ENCODE results near the gene IKZF2. TPM values are rescaled to one million over a fixed set of nuclear protein-coding genes. Genes with fewer than 3 reads are reported as not detected.
A peak's percentile ranks its signal among the peaks of the same experiment; 100 is the strongest.

Gene IKZF2
- total RNA-seq, 1 experiment from 2014 or later: 8.8 TPM

DNA sequence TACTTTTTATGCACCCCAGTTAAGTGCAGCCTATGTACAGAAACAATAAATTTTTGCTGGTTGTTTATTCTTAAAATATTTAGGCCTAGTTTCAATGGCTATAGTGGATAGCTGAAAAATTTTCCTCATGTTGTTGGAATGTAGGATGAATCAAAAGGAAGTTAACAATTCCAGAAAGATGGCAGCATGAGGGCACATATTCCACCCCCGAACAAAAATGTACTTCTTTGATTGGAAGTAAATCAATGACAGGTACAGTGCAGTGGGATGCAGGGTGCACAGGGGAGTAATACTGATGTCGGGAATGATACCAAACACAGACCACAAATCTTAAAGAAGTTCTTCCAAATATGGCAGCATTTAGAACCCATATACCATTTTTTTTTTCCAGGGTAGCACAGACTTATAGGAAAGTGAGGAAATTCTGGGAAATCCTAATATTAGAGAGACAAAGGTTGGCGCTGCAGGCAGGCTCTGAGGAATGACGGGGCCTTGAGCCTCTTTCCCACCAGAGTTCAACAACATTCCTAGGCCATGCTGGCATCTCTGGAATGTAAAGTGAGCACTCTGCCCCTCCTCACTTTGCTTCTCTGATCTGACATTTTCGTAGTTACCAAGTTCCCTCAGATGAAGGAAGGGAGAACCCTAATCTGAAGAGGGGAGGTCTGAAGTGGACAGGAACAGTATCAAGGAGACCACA is 36.6 kb upstream of the IKZF2 start:
- no TSS peak for BruUV-seq (replicated peaks)
- H3K4me3 Mint-ChIP-seq (ENCODE audit: unreplicated experiment): no peak overlapping the region
- TF ChIP-seq, protein P1, sequence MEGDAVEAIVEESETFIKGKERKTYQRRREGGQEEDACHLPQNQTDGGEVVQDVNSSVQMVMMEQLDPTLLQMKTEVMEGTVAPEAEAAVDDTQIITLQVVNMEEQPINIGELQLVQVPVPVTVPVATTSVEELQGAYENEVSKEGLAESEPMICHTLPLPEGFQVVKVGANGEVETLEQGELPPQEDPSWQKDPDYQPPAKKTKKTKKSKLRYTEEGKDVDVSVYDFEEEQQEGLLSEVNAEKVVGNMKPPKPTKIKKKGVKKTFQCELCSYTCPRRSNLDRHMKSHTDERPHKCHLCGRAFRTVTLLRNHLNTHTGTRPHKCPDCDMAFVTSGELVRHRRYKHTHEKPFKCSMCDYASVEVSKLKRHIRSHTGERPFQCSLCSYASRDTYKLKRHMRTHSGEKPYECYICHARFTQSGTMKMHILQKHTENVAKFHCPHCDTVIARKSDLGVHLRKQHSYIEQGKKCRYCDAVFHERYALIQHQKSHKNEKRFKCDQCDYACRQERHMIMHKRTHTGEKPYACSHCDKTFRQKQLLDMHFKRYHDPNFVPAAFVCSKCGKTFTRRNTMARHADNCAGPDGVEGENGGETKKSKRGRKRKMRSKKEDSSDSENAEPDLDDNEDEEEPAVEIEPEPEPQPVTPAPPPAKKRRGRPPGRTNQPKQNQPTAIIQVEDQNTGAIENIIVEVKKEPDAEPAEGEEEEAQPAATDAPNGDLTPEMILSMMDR (IDR thresholded peaks at IDR 0.05; ENCODE audit: unreplicated experiment): no peak
- peaks cover 8% of the 10 kb centered on the region for H3K4me1 Mint-ChIP-seq (ENCODE audit: insufficient read depth, unreplicated experiment)
- ChIA-PET CTCF (no interaction called here), POLR2A (interaction anchor here (0.7 kb wide), 1 partner anchor 37 kb away, joined by 3 read pairs; no protein-coding TSS in a partner anchor)
- intact Hi-C loops (cut with micrococcal nuclease): no loop called here
- peak; percentile 22 for DNase-seq (ENCODE audit: unreplicated experiment)
- peak overlapping the region; percentile 74 for H3K27ac Mint-ChIP-seq (ENCODE audit: low read depth, unreplicated experiment)
- no peaks in the 10 kb centered on the region for H3K27me3 Mint-ChIP-seq (ENCODE audit: insufficient read depth, unreplicated experiment)
- H3K36me3 Mint-ChIP-seq (ENCODE audit: insufficient read depth, unreplicated experiment): no peaks in the 10 kb centered on the region
- H3K9me3 Mint-ChIP-seq (ENCODE audit: unreplicated experiment): no peaks in the 10 kb centered on the region

DNA sequence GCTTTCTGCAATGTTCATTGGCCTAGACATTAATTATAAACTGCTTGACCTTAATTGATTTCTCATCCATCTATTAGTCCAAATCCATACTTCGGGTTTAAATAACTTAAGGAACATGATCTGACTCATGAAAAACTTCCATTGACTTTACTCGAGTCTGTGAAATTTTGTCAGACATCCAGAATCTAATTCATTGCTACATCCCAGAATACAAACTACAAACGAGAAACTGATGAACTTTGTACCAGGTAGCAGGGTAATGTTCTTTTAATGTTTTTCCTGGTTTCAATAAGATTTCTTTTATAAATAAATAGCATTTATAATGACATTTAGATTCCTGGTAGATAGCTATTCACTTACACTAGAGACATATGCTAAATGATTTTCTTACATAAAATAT is 36.0 kb upstream of the IKZF2 start:
- H3K4me1 Mint-ChIP-seq (ENCODE audit: insufficient read depth, unreplicated experiment): peaks cover 8% of the 10 kb centered on the region
- H3K9me3 Mint-ChIP-seq (ENCODE audit: unreplicated experiment): no peaks in the 10 kb centered on the region
- intact Hi-C loops (cut with micrococcal nuclease): no loop called here
- ChIA-PET POLR2A (no interaction called here), CTCF (interaction anchor here (0.7 kb wide), 1 partner anchor 37 kb away, joined by 3 read pairs; no protein-coding TSS in a partner anchor)
- no TSS peak for BruUV-seq (replicated peaks)
- TF ChIP-seq, protein P1 (IDR thresholded peaks at IDR 0.05; ENCODE audit: unreplicated experiment): no peak
- DNase-seq (ENCODE audit: unreplicated experiment): no peak
- no peaks in the 10 kb centered on the region for H3K27me3 Mint-ChIP-seq (ENCODE audit: insufficient read depth, unreplicated experiment)
- no peak overlapping the region for H3K27ac Mint-ChIP-seq (ENCODE audit: low read depth, unreplicated experiment)
- H3K4me3 Mint-ChIP-seq (ENCODE audit: unreplicated experiment): no peak overlapping the region
- no peaks in the 10 kb centered on the region for H3K36me3 Mint-ChIP-seq (ENCODE audit: insufficient read depth, unreplicated experiment)

DNA sequence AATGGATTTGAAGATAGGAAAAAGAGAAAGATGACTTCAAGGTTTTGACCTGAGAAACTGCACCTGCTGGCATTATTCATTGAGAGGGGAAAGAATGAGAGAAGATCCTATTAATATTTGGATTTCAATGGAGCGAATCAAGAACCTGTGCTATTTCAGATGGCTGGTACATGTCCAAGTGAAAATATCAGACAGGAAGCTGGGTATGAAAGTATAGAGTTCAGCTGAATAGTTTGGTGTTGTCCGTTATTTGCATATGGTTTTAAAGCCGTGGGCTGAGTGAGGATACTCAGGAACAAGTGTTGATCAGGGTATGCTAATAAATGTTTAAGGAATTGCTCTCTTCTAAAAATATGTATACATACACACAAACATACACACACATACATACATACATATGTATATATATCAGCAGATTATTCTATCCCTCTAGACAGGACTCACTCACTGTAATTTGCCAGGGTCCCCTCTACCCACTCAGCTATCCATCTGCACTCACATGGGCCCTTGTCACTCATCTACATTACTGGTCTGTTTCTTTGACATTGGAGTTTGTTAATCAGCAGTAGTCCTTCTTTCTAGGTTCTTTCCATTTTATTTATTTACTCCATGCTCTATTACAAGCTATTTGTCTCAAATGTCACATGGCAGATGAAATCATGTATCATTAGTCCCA is 33.9 kb upstream of the IKZF2 start:
- no peaks in the 10 kb centered on the region for H3K27me3 Mint-ChIP-seq (ENCODE audit: insufficient read depth, unreplicated experiment)
- POLR2A ChIA-PET: no interaction called here
- H3K9me3 Mint-ChIP-seq (ENCODE audit: unreplicated experiment): no peaks in the 10 kb centered on the region
- DNase-seq (ENCODE audit: unreplicated experiment): no peak
- TF ChIP-seq, protein P1 (IDR thresholded peaks at IDR 0.05; ENCODE audit: unreplicated experiment): no peak
- intact Hi-C loops (cut with micrococcal nuclease): no loop called here
- no peaks in the 10 kb centered on the region for H3K36me3 Mint-ChIP-seq (ENCODE audit: insufficient read depth, unreplicated experiment)
- CTCF ChIA-PET: interaction anchor here (0.5 to 0.7 kb wide), 2 partner anchors 31 to 630 kb away, joined by 3 to 4 read pairs; no protein-coding TSS in a partner anchor
- peaks cover 8% of the 10 kb centered on the region for H3K4me1 Mint-ChIP-seq (ENCODE audit: insufficient read depth, unreplicated experiment)
- no peak overlapping the region for H3K27ac Mint-ChIP-seq (ENCODE audit: low read depth, unreplicated experiment)
- H3K4me3 Mint-ChIP-seq (ENCODE audit: unreplicated experiment): no peak overlapping the region
- no TSS peak for BruUV-seq (replicated peaks)

DNA sequence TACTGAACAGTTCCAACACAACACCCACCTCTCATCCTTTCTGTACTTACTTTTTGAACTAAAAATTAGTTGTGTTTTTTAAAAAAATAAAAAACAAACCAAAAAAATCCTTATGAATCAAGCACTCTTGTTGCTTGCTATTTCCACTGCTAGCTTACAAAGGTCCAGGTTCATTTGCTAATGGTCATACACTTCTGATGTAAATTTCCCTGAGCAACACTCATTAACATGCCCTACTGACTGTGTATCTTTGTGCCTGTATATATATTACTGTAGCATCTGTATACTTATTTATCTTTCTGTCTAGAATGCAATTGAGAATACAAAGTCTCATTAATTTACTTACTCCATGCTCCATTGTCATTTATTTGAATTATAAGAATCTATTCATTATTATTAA is 30.3 kb upstream of the IKZF2 start:
- ChIA-PET POLR2A (no interaction called here), CTCF (interaction anchor here (0.6 kb wide), 1 partner anchor 1729 kb away, joined by 4 read pairs; no protein-coding TSS in a partner anchor)
- Mint-ChIP-seq H3K4me3 (ENCODE audit: unreplicated experiment) (no peak overlapping the region), H3K4me1 (ENCODE audit: insufficient read depth, unreplicated experiment) (no peaks in the 10 kb centered on the region), H3K9me3 (ENCODE audit: unreplicated experiment) (no peaks in the 10 kb centered on the region), H3K27ac (ENCODE audit: low read depth, unreplicated experiment) (no peak overlapping the region), H3K36me3 (ENCODE audit: insufficient read depth, unreplicated experiment) (no peaks in the 10 kb centered on the region), H3K27me3 (ENCODE audit: insufficient read depth, unreplicated experiment) (no peaks in the 10 kb centered on the region)
- no TSS peak for BruUV-seq (replicated peaks)
- DNase-seq (ENCODE audit: unreplicated experiment): no peak
- TF ChIP-seq, protein P1 (IDR thresholded peaks at IDR 0.05; ENCODE audit: unreplicated experiment): no peak
- intact Hi-C loops (cut with micrococcal nuclease): no loop called here
